Tibial nerve (tissue), 4 donors: ENCODE measurements around the gene CYP26C1. TPM values are rescaled to one million over a fixed set of nuclear protein-coding genes. Genes with fewer than 3 reads are reported as not detected.

ENCODE experiments used
- DNase-seq, 2 donors: peaks; one replicate each; pipeline ENCODE4 v3.0.0-alpha.2; 2019; ENCODE audit warnings: low spot score in 2 of 2
- H3K27ac ChIP-seq, 4 donors: fragments of 200-600 bp; sonication (generic) in 3 of 4; one replicate each; pipeline ENCODE4 v1.5.1; 2017 to 2019; ENCODE audit warnings: mild to moderate bottlenecking in 1 of 4
- H3K27me3 ChIP-seq, 2 donors: fragments of 200-600 bp; sonication (generic) in 1 of 2; one replicate each; pipeline versions ENCODE4 v1.5.1 to v1.6.0; 2017 to 2019
- H3K36me3 ChIP-seq, 3 donors: fragments of 200-600 bp; sonication (generic); one replicate each; pipeline ENCODE4 v1.5.1; 2018 to 2019
- H3K4me1 ChIP-seq, 4 donors: fragments of 200-600 bp; sonication (generic) in 3 of 4; one replicate each; pipeline ENCODE4 v1.5.1; 2017 to 2019
- H3K4me3 ChIP-seq, 4 donors: fragments of 200-600 bp; sonication (generic) in 3 of 4; one replicate each; pipeline ENCODE4 v1.5.1; 2017 to 2019; ENCODE audit warnings: mild to moderate bottlenecking in 1 of 4, moderate library complexity in 1 of 4
- H3K9me3 ChIP-seq, 4 donors: fragments of 200-600 bp; sonication (generic) in 3 of 4; one replicate each; pipeline ENCODE4 v1.5.1; 2017 to 2019
- CTCF ChIP-seq, 5 experiments: fragments of 200-600 bp in 3 of 5; fragments of 450-650 bp in 2 of 5; sonication (generic) in 3 of 5; IDR thresholded peaks; one replicate each; pipeline ENCODE4 v1.5.1; 2016 to 2019; ENCODE audit warnings: antibody characterized with exemption in 5 of 5, mild to moderate bottlenecking in 3 of 5, moderate library complexity in 2 of 5
- EP300 ChIP-seq, 2 donors: sonication (generic); formaldehyde crosslinking; IDR thresholded peaks; one replicate each; pipeline ENCODE4 v1.6.1; 2017; ENCODE audit warnings: antibody characterized with exemption in 2 of 2, mild to moderate bottlenecking in 1 of 2
- POLR2A ChIP-seq, 2 donors: fragments of 450-650 bp; IDR thresholded peaks; one replicate each; pipeline ENCODE4 v1.6.1; 2017; ENCODE audit warnings: antibody characterized with exemption in 2 of 2, mild to moderate bottlenecking in 2 of 2, moderate library complexity in 2 of 2
- WGBS, 2 donors: methylation state at CpG; one replicate each; pipeline ENCODE4 v1.1.5; 2018; 5-methylcytosine and 5-hydroxymethylcytosine counted together
- total RNA-seq, 4 donors: library from RNA; depleted of rRNA; stranded (reverse); fragments of >200 nt; gene quantifications; one replicate each; pipeline ENCODE4 v1.1.0, GENCODE V29; 2016

CYP26C1 gene
- total RNA-seq, 4 donors from 2014 or later, result 0.20 to 2.2 TPM; not detected in 2

GRCh38 chr10:93067443-93068365 is 7.1 kb downstream of the CYP26C1 start:
- Histone ChIP-seq H3K27ac (no peak overlapping the region), H3K4me1 (peaks cover 0 to 40% (median 11%) of the 10 kb centered on the region in 4 donors), H3K36me3 (no peaks in the 10 kb centered on the region), H3K27me3 (peaks cover 0 to 95% of the 10 kb centered on the region in 2 donors), H3K9me3 (no peaks in the 10 kb centered on the region), H3K4me3 (no peak overlapping the region)
- TF ChIP-seq EP300 (IDR thresholded peaks at IDR 0.05), result no peak
- no peak for TF ChIP-seq CTCF (IDR thresholded peaks at IDR 0.05)
- TF ChIP-seq POLR2A (IDR thresholded peaks at IDR 0.05), result no peak
- WGBS, 2 donors, result 17 to 27% methylated on average over 16 to 17 of the region's 17 CpGs
- DNase-seq, result no peak

GRCh38 chr10:93068411-93069244 is 8.0 kb downstream of the CYP26C1 start:
- Histone ChIP-seq H3K36me3 (no peaks in the 10 kb centered on the region), H3K9me3 (no peaks in the 10 kb centered on the region), H3K4me1 (peaks cover 0 to 42% (median 18%) of the 10 kb centered on the region in 4 donors), H3K4me3 (no peak overlapping the region), H3K27ac (no peak overlapping the region), H3K27me3 (peaks cover 0 to 95% of the 10 kb centered on the region in 2 donors)
- TF ChIP-seq CTCF (IDR thresholded peaks at IDR 0.05), result no peak
- TF ChIP-seq EP300 (IDR thresholded peaks at IDR 0.05), result no peak
- no peak for TF ChIP-seq POLR2A (IDR thresholded peaks at IDR 0.05)
- no peak for DNase-seq
- 8% methylated on average over 44 to 49 of the region's 73 CpGs for WGBS, 2 donors

- Histone ChIP-seq H3K9me3 (no peaks in the 10 kb centered on the region), H3K27ac (no peak overlapping the region), H3K27me3 (peaks cover 0 to 95% of the 10 kb centered on the region in 2 donors), H3K4me1 (peaks cover 0 to 48% (median 24%) of the 10 kb centered on the region in 4 donors), H3K4me3 (no peak overlapping the region), H3K36me3 (no peaks in the 10 kb centered on the region)
- no peak for DNase-seq
- 51 to 73% methylated on average over 5 to 10 of the region's 10 CpGs for WGBS, 2 donors
- TF ChIP-seq POLR2A (IDR thresholded peaks at IDR 0.05) (no peak), EP300 (IDR thresholded peaks at IDR 0.05) (no peak), CTCF (IDR thresholded peaks at IDR 0.05) (no peak)
Measured at GRCh38 chr10:93069245-93069561, 8.6 kb downstream of the CYP26C1 start.

- Histone ChIP-seq H3K27me3 (peaks cover 0 to 95% of the 10 kb centered on the region in 2 donors), H3K9me3 (no peaks in the 10 kb centered on the region), H3K4me3 (no peak overlapping the region), H3K36me3 (no peaks in the 10 kb centered on the region), H3K4me1 (peaks cover 0 to 60% (median 34%) of the 10 kb centered on the region in 4 donors), H3K27ac (no peak overlapping the region)
- TF ChIP-seq EP300 (IDR thresholded peaks at IDR 0.05) (no peak), POLR2A (IDR thresholded peaks at IDR 0.05) (no peak), CTCF (IDR thresholded peaks at IDR 0.05) (no peak)
- no peak for DNase-seq
- 75 to 78% methylated on average over 5 of the region's 5 CpGs for WGBS, 2 donors
Measured at GRCh38 chr10:93070378-93071176, 10.0 kb downstream of the CYP26C1 start.
